NK-92 treated with Interleukin-12 subunit alpha and Interleukin-12 subunit beta, amount 100 ng/mL, for 24 hours (cell line): ENCODE results near the gene PERCC1.

Experiments
- DNase-seq: peaks from one replicate; lab custom pipeline; 2025; lab: John Stamatoyannopoulos, UW

The PERCC1 gene

DNA sequence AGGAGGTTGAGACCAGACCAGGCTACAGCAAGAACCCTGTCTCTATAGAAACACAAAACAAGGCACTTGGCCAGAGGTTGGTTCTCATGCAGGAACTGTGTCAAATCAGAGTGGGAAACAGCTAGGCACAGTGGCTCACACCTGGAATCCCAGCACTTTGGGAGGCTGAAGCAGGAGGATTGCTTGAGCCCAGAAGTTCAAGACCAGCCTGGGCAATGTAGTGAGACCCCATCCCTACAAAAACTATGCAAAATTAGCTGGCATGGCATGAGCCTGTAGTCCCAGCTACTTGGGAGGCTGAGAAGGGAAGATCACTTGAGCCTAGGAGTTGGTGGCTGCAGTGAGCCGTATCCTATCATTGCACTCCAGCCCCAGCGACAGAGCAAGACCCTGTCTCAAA, 18.0 kb upstream of the PERCC1 start:
- no peak for DNase-seq

DNA sequence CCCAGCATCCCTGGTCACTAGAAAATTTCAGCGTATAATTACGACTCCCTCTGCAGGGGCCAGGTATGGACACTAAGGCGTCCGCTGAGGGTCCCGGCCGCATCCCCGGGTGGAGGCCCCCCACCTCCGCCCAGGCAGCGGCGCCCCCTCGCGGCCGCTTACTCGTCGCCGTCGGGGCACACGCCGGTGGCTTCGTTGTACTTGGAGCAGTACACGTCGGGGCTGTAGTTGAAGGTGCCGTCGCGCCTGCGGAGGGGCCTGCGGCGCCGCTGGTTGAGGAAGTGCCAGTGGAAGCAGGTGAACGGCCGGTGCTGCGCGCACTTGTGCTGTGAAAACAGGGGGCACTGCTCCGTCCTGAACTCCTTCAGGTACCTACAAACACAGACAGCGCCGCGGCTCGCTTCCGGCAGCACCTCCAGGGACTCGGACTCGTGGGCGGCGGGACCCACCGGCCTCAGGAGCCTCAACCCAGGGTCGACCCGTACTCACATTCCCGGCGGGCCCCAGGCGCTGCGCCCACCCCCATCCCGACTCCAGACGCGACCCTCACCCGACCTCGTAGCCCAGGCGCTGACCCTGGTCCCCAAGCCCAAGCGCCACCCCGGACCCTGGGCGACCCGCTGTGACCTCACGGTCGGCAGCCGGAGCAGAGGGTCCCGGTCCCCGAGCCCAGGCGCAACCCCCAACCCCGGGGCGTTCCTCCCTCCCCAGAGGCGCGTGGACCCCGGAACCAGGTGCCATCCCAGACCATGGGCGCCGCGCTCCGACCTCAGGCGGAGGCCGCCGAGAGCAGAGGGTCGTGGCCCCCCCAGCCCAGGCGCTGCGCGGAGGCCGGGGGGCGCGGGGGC, 17.0 kb upstream of the PERCC1 start:
- no peak for DNase-seq

- peak; percentile 69 for DNase-seq
Measured at GRCh38 chr16:1414532-1415260, 16.2 kb upstream of the PERCC1 start, which contains the start of gene UNKL. TSS of gene UNKL (minus strand) at chr16:1414704. CDS start at chr16:1414691, 13 bp downstream.

- no peak for DNase-seq
Measured at GRCh38 chr16:1416521-1416941, 14.3 kb upstream of the PERCC1 start.

GRCh38 chr16:1420111-1420539, 10.8 kb upstream of the PERCC1 start:
- no peak for DNase-seq

- no peak for DNase-seq
Measured at GRCh38 chr16:1422076-1422475, 8.8 kb upstream of the PERCC1 start.

GRCh38 chr16:1424028-1424427, 6.8 kb upstream of the PERCC1 start:
- DNase-seq = no peak

DNA sequence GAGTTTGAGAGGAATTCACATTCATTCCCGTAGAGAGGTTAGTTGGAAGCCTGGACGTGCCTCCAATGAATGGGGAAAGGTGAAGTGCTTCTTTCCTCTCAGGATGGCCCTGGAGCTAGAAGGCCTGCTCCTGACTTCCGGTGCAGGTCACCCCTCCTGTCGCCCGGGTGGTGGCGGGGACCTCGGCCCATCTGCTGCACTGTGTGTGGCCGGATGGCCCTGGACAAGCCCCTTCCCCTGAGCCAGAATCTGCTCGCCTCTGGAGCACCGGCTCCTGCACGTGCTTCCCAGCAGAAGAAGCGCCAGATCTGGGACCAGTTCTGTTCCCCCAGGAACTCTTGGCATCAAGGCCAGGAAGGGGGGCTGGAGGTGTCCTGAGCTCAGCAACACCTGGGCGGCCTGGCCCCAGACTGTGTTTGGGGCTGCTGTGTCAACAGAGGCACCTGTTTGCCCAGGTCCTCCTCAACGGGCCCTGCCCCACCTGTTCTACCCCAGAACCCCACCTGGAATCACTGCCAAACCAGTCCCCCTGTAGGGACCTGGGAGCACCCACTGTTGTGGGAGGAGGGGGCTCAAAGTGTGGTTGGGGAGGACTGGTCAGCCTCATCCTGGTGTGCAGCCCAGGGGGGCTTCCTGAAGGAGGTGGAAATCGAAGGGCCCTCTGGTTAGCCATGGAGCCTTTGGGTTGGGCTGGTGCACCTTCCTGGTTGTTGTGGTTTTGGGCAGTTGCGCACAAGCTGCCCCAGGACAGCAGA, 5.1 kb upstream of the PERCC1 start:
- no peak for DNase-seq

DNA sequence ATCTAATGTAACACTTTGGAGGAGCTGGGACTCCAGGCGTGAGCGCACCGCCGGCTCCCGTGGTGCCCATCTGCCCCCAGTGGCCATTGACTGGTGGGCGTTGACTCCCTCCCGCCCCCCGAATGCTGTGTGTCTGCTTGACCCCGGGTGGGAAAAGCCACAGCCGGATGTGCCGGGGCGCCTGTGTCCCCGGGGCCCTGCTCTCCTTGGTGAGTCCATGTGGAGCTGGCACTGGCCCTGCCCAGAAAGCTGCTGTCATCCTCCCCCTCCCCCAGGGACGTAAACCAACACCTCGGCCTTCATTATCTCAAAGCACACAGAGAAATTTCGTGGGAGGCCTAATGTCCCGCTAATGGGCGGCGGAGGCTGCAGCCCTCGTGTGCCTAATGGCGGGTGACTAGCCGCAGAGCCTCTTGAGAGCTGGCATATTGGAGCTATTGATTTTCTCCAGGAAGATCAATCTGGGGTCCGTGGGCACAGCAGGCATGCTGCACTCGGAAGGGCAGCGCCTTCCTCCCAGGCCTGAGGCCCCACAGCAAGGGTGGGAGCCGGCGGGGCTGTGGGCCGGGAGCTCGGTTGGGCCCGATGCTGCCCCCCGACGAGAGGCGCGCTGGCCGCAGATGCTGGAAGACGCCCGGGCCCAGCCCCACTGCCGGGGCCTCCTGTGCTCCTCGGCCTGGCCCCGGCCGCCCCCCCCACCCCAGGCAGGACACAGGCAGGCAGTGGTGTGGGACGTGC, 4.0 kb upstream of the PERCC1 start:
- DNase-seq = no peak

- no peak for DNase-seq
Measured at GRCh38 chr16:1427473-1428461, 3.1 kb upstream of the PERCC1 start.

DNA sequence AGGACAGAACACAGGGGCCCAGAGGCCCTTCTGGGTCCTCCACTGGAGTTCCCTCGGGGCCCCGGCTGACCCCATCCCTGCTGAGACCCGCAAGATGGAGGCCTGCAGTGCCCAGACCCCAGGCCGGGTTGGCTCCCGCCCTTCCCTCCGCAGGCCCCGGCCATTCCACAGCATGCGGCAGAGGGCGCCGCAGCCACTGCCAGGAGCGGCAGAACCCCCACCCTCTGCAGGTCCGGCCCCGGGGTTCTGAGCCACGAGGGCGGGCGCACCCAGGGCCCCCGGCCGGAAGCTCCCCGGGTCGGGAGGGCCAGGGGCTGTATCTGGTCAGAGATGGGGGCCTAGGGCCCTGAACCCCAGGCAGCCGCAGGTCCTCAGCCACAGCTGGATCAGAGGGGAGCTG, 2.4 kb upstream of the PERCC1 start:
- no peak for DNase-seq

DNA sequence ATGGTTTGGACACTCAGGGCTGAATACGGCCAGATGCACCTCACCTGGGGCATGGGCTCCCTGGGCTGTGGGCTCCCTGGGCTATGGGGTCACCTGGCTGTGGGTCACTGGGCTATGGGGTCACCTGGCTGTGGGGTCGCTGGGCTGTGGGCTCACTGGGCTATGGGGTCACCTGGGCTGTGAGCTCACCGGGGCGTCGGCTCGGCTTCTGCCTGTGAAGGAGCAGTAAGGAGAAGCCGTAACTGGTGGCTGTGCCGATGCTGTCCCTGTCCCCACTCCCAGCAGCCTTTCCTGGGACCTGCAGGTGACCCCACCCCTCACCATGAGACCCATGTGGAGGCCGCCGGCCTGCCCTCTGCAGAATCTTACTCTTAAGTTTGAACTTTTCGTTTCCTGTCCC, 1.9 kb upstream of the PERCC1 start:
- no peak for DNase-seq

DNA sequence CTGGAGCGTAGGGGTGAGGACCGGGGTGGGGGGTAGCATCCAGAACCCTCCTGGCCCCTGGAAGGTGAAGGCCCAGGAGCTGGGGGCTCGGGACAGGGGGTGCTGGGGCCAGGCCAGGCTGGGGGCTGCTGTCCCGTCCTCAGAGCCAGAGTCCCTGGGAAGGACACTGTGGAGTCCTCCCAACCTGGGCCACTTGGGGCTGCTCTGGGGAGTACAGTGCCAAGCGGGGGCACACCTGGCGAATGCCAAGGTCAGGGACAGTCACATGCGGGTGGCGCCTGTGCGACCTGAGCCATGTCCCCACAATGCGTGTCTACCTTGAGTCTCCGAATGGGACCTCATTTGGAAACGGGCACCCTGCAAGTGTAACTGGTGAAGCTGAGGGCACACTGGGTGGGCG, 1.2 kb upstream of the PERCC1 start:
- DNase-seq = no peak

GRCh38 chr16:1430214-1430758, 592 bp upstream of the PERCC1 start:
- DNase-seq = no peak

DNA sequence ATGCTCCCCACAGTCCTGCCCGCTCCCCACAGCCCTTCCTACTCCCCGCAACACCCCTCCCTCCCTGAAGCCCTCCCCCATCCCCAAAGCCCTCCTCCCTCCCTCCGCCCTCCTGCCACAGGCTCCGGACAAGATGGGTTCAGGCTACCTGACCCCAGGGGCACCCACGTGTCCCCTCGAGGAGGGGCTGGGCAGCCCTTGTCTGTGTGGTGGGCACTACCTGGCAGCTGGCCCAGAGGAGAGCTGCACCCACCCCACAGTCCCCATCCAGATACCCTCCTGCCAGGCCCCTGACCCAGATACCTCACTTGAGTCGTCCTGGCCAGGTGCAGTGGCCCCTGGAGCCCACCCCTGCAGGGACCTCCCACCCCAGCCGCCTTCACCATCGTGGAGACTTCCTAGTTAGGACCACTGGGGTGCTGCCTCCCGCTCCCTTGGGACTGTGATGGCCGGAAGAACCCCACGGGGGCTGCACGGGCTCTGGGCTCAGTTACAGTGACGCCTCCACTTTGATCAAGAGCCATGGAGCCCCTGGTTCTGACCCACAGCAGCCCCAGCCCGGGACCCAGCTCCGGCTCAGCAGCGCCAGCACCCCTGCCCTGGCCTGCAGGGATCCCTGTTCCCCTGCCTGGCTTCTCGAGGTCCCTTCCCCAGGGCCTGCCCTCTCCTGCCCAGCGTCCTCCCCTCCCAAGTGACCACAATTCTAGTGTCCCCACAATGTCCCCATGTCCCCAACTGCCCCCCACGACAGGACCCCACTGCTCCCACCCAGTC, 806 bp downstream of the PERCC1 start:
- no peak for DNase-seq

DNA sequence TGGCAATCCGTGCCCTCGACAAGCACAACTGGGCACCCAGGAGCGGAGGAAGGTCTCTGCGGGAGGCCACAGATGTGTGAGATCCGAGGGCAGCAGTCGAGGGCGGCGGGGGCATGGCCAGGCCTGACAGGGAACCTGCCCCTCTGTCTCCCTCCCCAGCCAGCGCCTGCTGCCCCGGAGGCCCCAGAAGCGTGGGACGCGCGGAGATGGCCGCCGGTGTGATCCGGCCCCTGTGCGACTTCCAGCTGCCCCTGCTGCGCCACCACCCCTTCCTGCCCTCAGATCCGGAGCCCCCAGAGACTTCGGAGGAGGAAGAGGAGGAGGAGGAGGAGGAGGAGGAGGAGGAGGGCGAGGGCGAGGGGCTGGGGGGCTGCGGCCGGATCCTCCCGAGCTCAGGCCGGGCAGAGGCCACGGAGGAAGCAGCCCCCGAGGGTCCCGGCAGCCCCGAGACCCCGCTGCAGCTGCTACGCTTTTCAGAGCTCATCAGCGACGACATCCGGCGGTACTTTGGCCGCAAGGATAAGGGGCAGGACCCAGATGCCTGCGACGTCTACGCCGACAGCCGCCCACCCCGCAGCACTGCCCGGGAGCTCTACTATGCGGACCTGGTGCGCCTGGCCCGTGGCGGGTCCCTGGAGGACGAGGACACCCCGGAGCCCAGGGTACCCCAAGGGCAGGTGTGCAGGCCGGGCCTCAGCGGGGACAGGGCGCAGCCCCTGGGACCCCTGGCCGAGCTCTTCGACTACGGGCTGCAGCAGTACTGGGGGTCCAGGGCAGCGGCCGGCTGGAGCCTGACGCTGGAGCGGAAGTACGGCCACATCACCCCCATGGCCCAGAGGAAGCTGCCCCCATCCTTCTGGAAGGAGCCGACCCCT, 1.7 kb downstream of the PERCC1 start:
- DNase-seq = no peak

DNA sequence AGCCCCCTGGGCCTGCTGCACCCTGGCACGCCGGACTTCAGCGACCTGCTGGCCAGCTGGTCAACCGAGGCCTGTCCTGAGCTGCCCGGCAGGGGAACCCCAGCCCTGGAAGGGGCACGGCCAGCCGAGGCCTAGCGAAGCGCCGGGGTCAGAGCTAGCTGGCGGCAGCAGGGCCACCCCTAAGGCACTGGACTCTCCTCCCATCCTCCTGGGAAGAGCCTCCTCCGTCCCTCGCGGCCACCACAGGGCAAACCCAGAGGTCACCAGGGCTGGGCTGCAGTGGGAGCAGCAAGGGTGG, 2.3 kb downstream of the PERCC1 start:
- no peak for DNase-seq

GRCh38 chr16:1433756-1434155, 2.9 kb downstream of the PERCC1 start:
- DNase-seq = no peak
